Osteoblast (primary cell): ENCODE results near the gene CTDSP1. TPM values are rescaled to one million over a fixed set of nuclear protein-coding genes. Genes with fewer than 3 reads are reported as not detected.

Experiments used
- DNase-seq: peaks from one replicate; pipeline ENCODE4 v3.0.0; 2011; ENCODE audit warnings: low spot score, mixed read lengths; ENCODE audit not compliant: insufficient read length; ENCODE audit errors: missing footprints
- H2AFZ ChIP-seq: 2 replicates; pipeline ENCODE4 v1.6.0; 2011; ENCODE audit warnings: mild to moderate bottlenecking, low read length
- H3K27ac ChIP-seq: 2 replicates; pipeline ENCODE4 v1.5.1; 2011; ENCODE audit warnings: mild to moderate bottlenecking, low read depth, low read length, moderate library complexity
- H3K27me3 ChIP-seq: 2 replicates; pipeline ENCODE4 v1.6.0; 2012; ENCODE audit warnings: mild to moderate bottlenecking, control low read depth, inconsistent platforms, low read length, moderate library complexity; ENCODE audit not compliant: insufficient read depth
- H3K36me3 ChIP-seq: 2 replicates; pipeline ENCODE4 v1.5.1; 2011; ENCODE audit warnings: mild to moderate bottlenecking, low read length, control low read depth, moderate library complexity; ENCODE audit not compliant: insufficient read depth
- H3K4me1 ChIP-seq: 2 replicates; pipeline ENCODE4 v1.5.1; 2011; ENCODE audit warnings: mild to moderate bottlenecking, low read length, control low read depth, moderate library complexity; ENCODE audit not compliant: insufficient read depth
- H3K4me2 ChIP-seq: 2 replicates; pipeline ENCODE4 v1.6.0; 2011; ENCODE audit warnings: mild to moderate bottlenecking, low read length; ENCODE audit not compliant: insufficient read depth
- H3K4me3 ChIP-seq: fragments of 200-600 bp; sonication (generic); 3 replicates; pipeline ENCODE4 v1.5.1; 2012; ENCODE audit warnings: mild to moderate bottlenecking, low read length, inconsistent platforms; ENCODE audit not compliant: insufficient read depth
- H3K79me2 ChIP-seq: 2 replicates; pipeline ENCODE4 v1.6.0; 2012; ENCODE audit warnings: mild to moderate bottlenecking, low read length, control low read depth, inconsistent platforms; ENCODE audit not compliant: insufficient read depth
- H3K9me3 ChIP-seq: 2 replicates; pipeline ENCODE4 v1.5.1; 2011; ENCODE audit warnings: low read depth, low read length, control low read depth
- H4K20me1 ChIP-seq: 2 replicates; pipeline ENCODE4 v1.6.0; 2012; ENCODE audit warnings: mild to moderate bottlenecking, low read length, control low read depth; ENCODE audit not compliant: insufficient read depth
- CTCF ChIP-seq: IDR thresholded peaks from 2 replicates; pipeline ENCODE4 v1.5.1; 2011; ENCODE audit warnings: mild to moderate bottlenecking, low read depth, low read length, moderate library complexity; ENCODE audit errors: extremely low read depth
- total RNA-seq: library from RNA; depleted of rRNA; stranded (reverse); fragments of >200 nt; gene quantifications from 2 replicates; pipeline ENCODE4 v1.2.3, GENCODE V29; 2012

The CTDSP1 gene
- total RNA-seq, 1 donor: 71.7 TPM

GRCh38 chr2:218387369-218388194, 12.1 kb upstream of the CTDSP1 start:
- Histone ChIP-seq H3K36me3 (no peaks in the 10 kb centered on the region), H3K4me1 (no peaks in the 10 kb centered on the region), H3K27me3 (peaks cover 3% of the 10 kb centered on the region), H2AFZ (peak overlapping the region; percentile 90), H3K27ac (no peak overlapping the region), H3K4me3 (peak overlapping the region; percentile 65), H3K79me2 (no peaks in the 10 kb centered on the region), H3K4me2 (peak overlapping the region; percentile 77), H4K20me1 (no peaks in the 10 kb centered on the region), H3K9me3 (no peaks in the 10 kb centered on the region)
- no peak for TF ChIP-seq CTCF
- peak; percentile 91 for DNase-seq

GRCh38 chr2:218389333-218390150, 10.1 kb upstream of the CTDSP1 start:
- H3K36me3 ChIP-seq: no peaks in the 10 kb centered on the region
- H3K9me3 ChIP-seq: no peaks in the 10 kb centered on the region
- no peak overlapping the region for H2AFZ ChIP-seq
- H3K4me3 ChIP-seq: no peak overlapping the region
- no peaks in the 10 kb centered on the region for H3K4me1 ChIP-seq
- H3K79me2 ChIP-seq: no peaks in the 10 kb centered on the region
- no peak overlapping the region for H3K27ac ChIP-seq
- DNase-seq: peak; percentile 25
- H4K20me1 ChIP-seq: no peaks in the 10 kb centered on the region
- H3K4me2 ChIP-seq: no peak overlapping the region
- no peaks in the 10 kb centered on the region for H3K27me3 ChIP-seq
- TF ChIP-seq CTCF: no peak

GRCh38 chr2:218391202-218391601, 8.5 kb upstream of the CTDSP1 start:
- H3K4me2 ChIP-seq: no peak overlapping the region
- no peak overlapping the region for H2AFZ ChIP-seq
- no peaks in the 10 kb centered on the region for H3K9me3 ChIP-seq
- no peaks in the 10 kb centered on the region for H3K27me3 ChIP-seq
- peak; percentile 19 for DNase-seq
- peaks cover 4% of the 10 kb centered on the region for H3K4me1 ChIP-seq
- H3K27ac ChIP-seq: no peak overlapping the region
- no peak overlapping the region for H3K4me3 ChIP-seq
- no peak for TF ChIP-seq CTCF
- no peaks in the 10 kb centered on the region for H3K36me3 ChIP-seq
- H3K79me2 ChIP-seq: no peaks in the 10 kb centered on the region
- H4K20me1 ChIP-seq: no peaks in the 10 kb centered on the region

- H3K4me2 ChIP-seq: no peak overlapping the region
- H3K4me3 ChIP-seq: no peak overlapping the region
- no peaks in the 10 kb centered on the region for H3K79me2 ChIP-seq
- no peak for TF ChIP-seq CTCF
- no peaks in the 10 kb centered on the region for H3K27me3 ChIP-seq
- H3K4me1 ChIP-seq: peaks cover 15% of the 10 kb centered on the region
- no peaks in the 10 kb centered on the region for H4K20me1 ChIP-seq
- H3K36me3 ChIP-seq: no peaks in the 10 kb centered on the region
- H3K9me3 ChIP-seq: no peaks in the 10 kb centered on the region
- H2AFZ ChIP-seq: no peak overlapping the region
- DNase-seq: no peak
- no peak overlapping the region for H3K27ac ChIP-seq
Observed at GRCh38 chr2:218392459-218392858, 7.2 kb upstream of the CTDSP1 start.
